ENCODE measurements around the gene RIPPLY1.

DNA sequence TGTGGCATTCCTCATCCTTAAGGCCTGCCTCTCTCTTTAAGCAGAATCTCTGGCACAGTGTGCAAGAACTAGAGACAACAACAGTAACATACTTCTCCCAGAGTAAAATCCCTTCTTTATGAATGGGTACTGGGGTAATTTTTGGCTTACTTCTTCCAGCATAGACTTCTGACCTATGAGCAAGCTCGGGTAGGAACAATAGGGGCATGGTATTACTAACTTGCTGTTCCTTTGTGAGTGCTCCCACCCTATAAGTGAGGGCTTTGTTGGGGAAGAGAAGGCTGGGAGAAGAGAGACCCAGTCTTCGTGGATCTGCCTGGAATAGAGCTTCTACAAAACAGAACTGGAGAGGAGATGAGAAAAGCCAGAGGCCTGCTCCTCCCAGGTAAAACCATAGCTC is 47.2 kb upstream of the RIPPLY1 start:
- TF ChIP-seq, protein P1, sequence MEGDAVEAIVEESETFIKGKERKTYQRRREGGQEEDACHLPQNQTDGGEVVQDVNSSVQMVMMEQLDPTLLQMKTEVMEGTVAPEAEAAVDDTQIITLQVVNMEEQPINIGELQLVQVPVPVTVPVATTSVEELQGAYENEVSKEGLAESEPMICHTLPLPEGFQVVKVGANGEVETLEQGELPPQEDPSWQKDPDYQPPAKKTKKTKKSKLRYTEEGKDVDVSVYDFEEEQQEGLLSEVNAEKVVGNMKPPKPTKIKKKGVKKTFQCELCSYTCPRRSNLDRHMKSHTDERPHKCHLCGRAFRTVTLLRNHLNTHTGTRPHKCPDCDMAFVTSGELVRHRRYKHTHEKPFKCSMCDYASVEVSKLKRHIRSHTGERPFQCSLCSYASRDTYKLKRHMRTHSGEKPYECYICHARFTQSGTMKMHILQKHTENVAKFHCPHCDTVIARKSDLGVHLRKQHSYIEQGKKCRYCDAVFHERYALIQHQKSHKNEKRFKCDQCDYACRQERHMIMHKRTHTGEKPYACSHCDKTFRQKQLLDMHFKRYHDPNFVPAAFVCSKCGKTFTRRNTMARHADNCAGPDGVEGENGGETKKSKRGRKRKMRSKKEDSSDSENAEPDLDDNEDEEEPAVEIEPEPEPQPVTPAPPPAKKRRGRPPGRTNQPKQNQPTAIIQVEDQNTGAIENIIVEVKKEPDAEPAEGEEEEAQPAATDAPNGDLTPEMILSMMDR (IDR thresholded peaks at IDR 0.05): no peak
- TF ChIP-seq POLR2A (IDR thresholded peaks at IDR 0.05): no peak

Measured in uterus (tissue), 2 donors.